CD4-positive, alpha-beta memory T cell (primary cell): ENCODE data around the gene PMS2. TPM values are rescaled to one million over a fixed set of nuclear protein-coding genes. Genes with fewer than 3 reads are reported as not detected.
A peak's percentile ranks its signal among the peaks of the same experiment; 100 is the strongest.

Source experiments
- CTCF ChIA-PET: fragments of 350-600 bp; sonication (Branson Sonifier 250); formaldehyde crosslinking; loops from one replicate; lab custom pipeline; 2021; ENCODE audit warnings: inconsistent platforms; ENCODE audit not compliant: partially characterized antibody; lab: Charles Lee
- POLR2A ChIA-PET: fragments of 350-600 bp; sonication (Branson Sonifier 250); formaldehyde crosslinking; loops from one replicate; lab custom pipeline; 2021; ENCODE audit not compliant: partially characterized antibody; lab: Charles Lee
- DNase-seq, 5 donors: peaks; one replicate each; pipeline versions ENCODE4 v3.0.0 to v3.0.0-alpha.2; 2020 to 2022; ENCODE audit warnings: mixed read lengths in 1 of 5
- H3K27ac ChIP-seq: one replicate; pipeline ENCODE4 v1.7.0; 2013; ENCODE audit warnings: low read depth, low read length
- H3K27me3 ChIP-seq: 2 replicates; pipeline ENCODE4 v1.7.0; 2013; ENCODE audit warnings: mild to moderate bottlenecking, low read length, moderate library complexity; ENCODE audit not compliant: insufficient read depth
- H3K36me3 ChIP-seq: 2 replicates; pipeline ENCODE4 v1.7.0; 2013; ENCODE audit warnings: mild to moderate bottlenecking, low read length, moderate library complexity; ENCODE audit not compliant: insufficient read depth
- H3K4me1 ChIP-seq: 2 replicates; pipeline ENCODE4 v1.7.0; 2013; ENCODE audit warnings: mild to moderate bottlenecking, low read length, moderate library complexity; ENCODE audit not compliant: insufficient read depth
- H3K4me3 ChIP-seq, 2 donors: one replicate each; pipeline ENCODE4 v1.7.0; 2013; ENCODE audit warnings: low read length in 2 of 2, mild to moderate bottlenecking in 1 of 2
- H3K9me3 ChIP-seq, 2 donors: one replicate each; pipeline ENCODE4 v1.7.0; 2013; ENCODE audit warnings: low read length in 2 of 2, control low read depth in 1 of 2; ENCODE audit not compliant: control insufficient read depth in 1 of 2
- H3K27ac Mint-ChIP-seq, 7 donors: one replicate each; pipeline ENCODE4 v1.8.0; 2020 to 2021; ENCODE audit warnings: mixed read lengths in 7 of 7, mild to moderate bottlenecking in 6 of 7, inconsistent platforms in 3 of 7, moderate library complexity in 3 of 7
- H3K27me3 Mint-ChIP-seq, 2 donors: one replicate each; pipeline ENCODE4 v1.8.0; 2020 to 2021; ENCODE audit warnings: mixed read lengths in 2 of 2
- H3K36me3 Mint-ChIP-seq, 2 donors: one replicate each; pipeline ENCODE4 v1.8.0; 2020 to 2021; ENCODE audit warnings: mixed read lengths in 2 of 2, inconsistent platforms in 1 of 2, mild to moderate bottlenecking in 1 of 2
- H3K4me1 Mint-ChIP-seq, 4 donors: one replicate each; pipeline ENCODE4 v1.8.0; 2020 to 2021; ENCODE audit warnings: mixed read lengths in 4 of 4, mild to moderate bottlenecking in 1 of 4
- H3K4me3 Mint-ChIP-seq, 8 donors: one replicate each; pipeline ENCODE4 v1.8.0; 2020 to 2021; ENCODE audit warnings: mixed read lengths in 8 of 8, mild to moderate bottlenecking in 7 of 8, moderate library complexity in 6 of 8, inconsistent platforms in 3 of 8
- H3K9me3 Mint-ChIP-seq, 8 donors: one replicate each; pipeline ENCODE4 v1.8.0; 2020 to 2021; ENCODE audit warnings: mixed read lengths in 8 of 8, mild to moderate bottlenecking in 5 of 8, inconsistent platforms in 3 of 8, moderate library complexity in 1 of 8
- intact Hi-C: fragments of 100-400 bp; cut with micrococcal nuclease; formaldehyde crosslinking; loops from one replicate; pipeline ENCODE4 v1.15.1; 2023
- polyA plus RNA-seq, 2 donors: library from polyadenylated mRNA; unstranded; fragments of 300-500 nt; fragmentation: Illumina TruSeq; gene quantifications; one replicate each; pipeline ENCODE4 v1.2.3, GENCODE V29; 2021
- total RNA-seq, 2 experiments: library from RNA; stranded (reverse); gene quantifications; one replicate each; pipeline ENCODE4 v1.2.3, GENCODE V29; 2021

PMS2 gene
- total and polyA plus RNA-seq, 4 experiments from 2014 or later = 7.6 to 23.2 (median 18.4) TPM

- no peaks in the 10 kb centered on the region for H3K27me3 Mint-ChIP-seq
- DNase-seq = no peak
- no peaks in the 10 kb centered on the region for H3K27me3 ChIP-seq
- peaks cover 6% of the 10 kb centered on the region for H3K4me1 ChIP-seq
- H3K4me3 ChIP-seq = no peak overlapping the region
- no peak overlapping the region for H3K4me3 Mint-ChIP-seq
- H3K27ac Mint-ChIP-seq = peak overlapping the region in 1 of 7 donors; percentile 42
- H3K4me1 Mint-ChIP-seq = peaks cover 7 to 12% (median 11%) of the 10 kb centered on the region in 4 donors
- peaks cover 46% of the 10 kb centered on the region for H3K36me3 ChIP-seq
- H3K9me3 Mint-ChIP-seq = no peaks in the 10 kb centered on the region
- intact Hi-C loops = no loop called here
- ChIA-PET POLR2A (no interaction called here), CTCF (no interaction called here)
- peaks cover 47 to 69% of the 10 kb centered on the region in 2 donors for H3K36me3 Mint-ChIP-seq
- H3K27ac ChIP-seq = no peak overlapping the region
- H3K9me3 ChIP-seq = no peaks in the 10 kb centered on the region
Observed at GRCh38 chr7:6035165-6035564, 26.3 kb upstream of the PMS2 start.

GRCh38 chr7:6032641-6033040 lies 23.8 kb upstream of the PMS2 start:
- H3K4me3 Mint-ChIP-seq = no peak overlapping the region
- H3K36me3 Mint-ChIP-seq = peaks cover 47 to 74% of the 10 kb centered on the region in 2 donors
- peak overlapping the region in 3 of 7 donors; percentile 6 to 62 (median 10) for H3K27ac Mint-ChIP-seq
- Histone ChIP-seq H3K4me1 (peaks cover 6% of the 10 kb centered on the region), H3K27ac (no peak overlapping the region), H3K4me3 (no peak overlapping the region), H3K36me3 (peaks cover 45% of the 10 kb centered on the region), H3K9me3 (no peaks in the 10 kb centered on the region), H3K27me3 (no peaks in the 10 kb centered on the region)
- CTCF ChIA-PET = no interaction called here
- no peaks in the 10 kb centered on the region for H3K9me3 Mint-ChIP-seq
- POLR2A ChIA-PET = interaction anchor here (1.0 kb wide), 1 partner anchor 11 kb away, joined by 3 read pairs; no protein-coding TSS in a partner anchor
- H3K27me3 Mint-ChIP-seq = no peaks in the 10 kb centered on the region
- H3K4me1 Mint-ChIP-seq = peaks cover 9 to 17% (median 11%) of the 10 kb centered on the region in 4 donors
- intact Hi-C loops = no loop called here
- no peak for DNase-seq

- Histone ChIP-seq H3K9me3 (no peaks in the 10 kb centered on the region), H3K4me1 (peaks cover 9% of the 10 kb centered on the region), H3K4me3 (no peak overlapping the region), H3K36me3 (peaks cover 47% of the 10 kb centered on the region), H3K27ac (no peak overlapping the region), H3K27me3 (no peaks in the 10 kb centered on the region)
- ChIA-PET CTCF (no interaction called here), POLR2A (interaction anchor here (1.0 kb wide), 1 partner anchor 12 kb away, joined by 3 read pairs; no protein-coding TSS in a partner anchor)
- Mint-ChIP-seq H3K9me3 (no peaks in the 10 kb centered on the region), H3K36me3 (peaks cover 52 to 75% of the 10 kb centered on the region in 2 donors), H3K4me1 (peaks cover 9 to 22% (median 13%) of the 10 kb centered on the region in 4 donors), H3K27me3 (no peaks in the 10 kb centered on the region), H3K27ac (peak overlapping the region in 1 of 7 donors; percentile 43), H3K4me3 (no peak overlapping the region)
- intact Hi-C loops = no loop called here
- DNase-seq = no peak
Observed at GRCh38 chr7:6032167-6032566, 23.3 kb upstream of the PMS2 start.

GRCh38 chr7:6031567-6031966 lies 22.7 kb upstream of the PMS2 start:
- Histone ChIP-seq H3K9me3 (no peaks in the 10 kb centered on the region), H3K4me1 (peaks cover 15% of the 10 kb centered on the region), H3K4me3 (no peak overlapping the region), H3K27ac (no peak overlapping the region), H3K36me3 (peaks cover 45% of the 10 kb centered on the region), H3K27me3 (no peaks in the 10 kb centered on the region)
- Mint-ChIP-seq H3K9me3 (no peaks in the 10 kb centered on the region), H3K4me3 (no peak overlapping the region), H3K27ac (peak overlapping the region in 6 of 7 donors; percentile 16 to 84 (median 56)), H3K27me3 (no peaks in the 10 kb centered on the region), H3K36me3 (peaks cover 50 to 78% of the 10 kb centered on the region in 2 donors), H3K4me1 (peaks cover 12 to 28% (median 17%) of the 10 kb centered on the region in 4 donors)
- ChIA-PET CTCF (interaction anchor here (1.0 kb wide), 1 partner anchor 175 kb away, joined by 3 read pairs; no protein-coding TSS in a partner anchor), POLR2A (interaction anchor here (1.0 kb wide), 1 partner anchor 13 kb away, joined by 3 read pairs; no protein-coding TSS in a partner anchor)
- intact Hi-C loops = no loop called here
- no peak for DNase-seq

GRCh38 chr7:6030988-6031387 lies 22.1 kb upstream of the PMS2 start, which contains the start of gene ANKRD61:
ANKRD61 (plus strand) TSS chr7:6031376; CDS start chr7:6031376, 0 bp downstream.
- Mint-ChIP-seq H3K27me3 (no peaks in the 10 kb centered on the region), H3K36me3 (peaks cover 48 to 77% of the 10 kb centered on the region in 2 donors), H3K4me1 (peaks cover 15 to 33% (median 22%) of the 10 kb centered on the region in 4 donors), H3K9me3 (no peaks in the 10 kb centered on the region), H3K27ac (peak within 1 kb of the TSS; percentile 22 to 84 (median 59)), H3K4me3 (no peak within 1 kb of the TSS)
- DNase-seq = no peak
- Histone ChIP-seq H3K27ac (no peak within 1 kb of the TSS), H3K36me3 (peaks cover 39% of the 10 kb centered on the region), H3K27me3 (no peaks in the 10 kb centered on the region), H3K4me1 (peaks cover 21% of the 10 kb centered on the region), H3K9me3 (no peaks in the 10 kb centered on the region), H3K4me3 (no peak within 1 kb of the TSS)
- CTCF ChIA-PET = interaction anchor here (1.0 kb wide), 1 partner anchor 175 kb away, joined by 3 read pairs; no protein-coding TSS in a partner anchor
- intact Hi-C loops = no loop called here
- POLR2A ChIA-PET = no interaction called here

- peaks cover 39% of the 10 kb centered on the region for H3K36me3 ChIP-seq
- H3K27ac ChIP-seq = no peak overlapping the region
- no peaks in the 10 kb centered on the region for H3K27me3 Mint-ChIP-seq
- CTCF ChIA-PET = interaction anchor here (0.9 kb wide), 1 partner anchor 19 kb away, joined by 3 read pairs; the partner anchor contains the start of genes AIMP2 and PMS2
- no peak overlapping the region for H3K4me3 ChIP-seq
- peaks cover 15 to 35% (median 25%) of the 10 kb centered on the region in 4 donors for H3K4me1 Mint-ChIP-seq
- peaks cover 30% of the 10 kb centered on the region for H3K4me1 ChIP-seq
- intact Hi-C loops = no loop called here
- no peaks in the 10 kb centered on the region for H3K9me3 Mint-ChIP-seq
- H3K27ac Mint-ChIP-seq = peak overlapping the region in 5 of 7 donors; percentile 3 to 88 (median 42)
- H3K36me3 Mint-ChIP-seq = peaks cover 40 to 75% of the 10 kb centered on the region in 2 donors
- no peak overlapping the region for H3K4me3 Mint-ChIP-seq
- no peak for DNase-seq
- no peaks in the 10 kb centered on the region for H3K9me3 ChIP-seq
- H3K27me3 ChIP-seq = no peaks in the 10 kb centered on the region
- POLR2A ChIA-PET = interaction anchor here (1.8 kb wide), 1 partner anchor 14 kb away, joined by 5 read pairs; no protein-coding TSS in a partner anchor
Observed at GRCh38 chr7:6028563-6028962, 19.7 kb upstream of the PMS2 start.

GRCh38 chr7:6027806-6028365 lies 19.0 kb upstream of the PMS2 start:
- H3K36me3 Mint-ChIP-seq = peaks cover 47 to 77% of the 10 kb centered on the region in 2 donors
- POLR2A ChIA-PET = interaction anchor here (1.8 to 2.9 kb wide), 2 partner anchors 14 to 20 kb away, joined by 5 to 13 read pairs; partner anchors contain the start of genes AIMP2 and PMS2

More at GRCh38 chr7:6027806-6028365, 19.0 kb upstream of the PMS2 start:
- CTCF ChIA-PET = interaction anchor here (0.9 to 3.1 kb wide), 7 partner anchors 10 to 327 kb away, joined by 3 to 14 read pairs (median 6); partner anchors contain the start of genes AIMP2 and PMS2
- peaks cover 42% of the 10 kb centered on the region for H3K36me3 ChIP-seq
- no peaks in the 10 kb centered on the region for H3K27me3 ChIP-seq
- no peak for DNase-seq
- Mint-ChIP-seq H3K27ac (peak overlapping the region; percentile 9 to 95 (median 42)), H3K27me3 (no peaks in the 10 kb centered on the region), H3K4me1 (peaks cover 15 to 35% (median 25%) of the 10 kb centered on the region in 4 donors), H3K4me3 (no peak overlapping the region), H3K9me3 (no peaks in the 10 kb centered on the region)
- no peak overlapping the region for H3K4me3 ChIP-seq
- no peaks in the 10 kb centered on the region for H3K9me3 ChIP-seq
- H3K27ac ChIP-seq = no peak overlapping the region
- H3K4me1 ChIP-seq = peaks cover 30% of the 10 kb centered on the region
- intact Hi-C loops = no loop called here
